Kidney (tissue), 22 donors: ENCODE results near the gene C1QL4. TPM values are rescaled to one million over a fixed set of nuclear protein-coding genes. Genes with fewer than 3 reads are reported as not detected.
A peak's percentile ranks its signal among the peaks of the same experiment; 100 is the strongest.
"Not testable (repeated sequence)": the region's sequence is repeated elsewhere in the genome, so short reads cannot be mapped to it uniquely, and the experiment has no call there.

Source experiments
- DNase-seq, 5 donors: peaks; one replicate each; pipeline ENCODE4 v3.0.0-alpha.2; 2013 to 2020
- FAIRE-seq: peaks from 2 replicates; lab custom pipeline; 2012; peaks lifted over from hg19 to GRCh38; lab: Jason Lieb, UNC
- H3K27ac ChIP-seq, 2 donors: one replicate each; pipeline ENCODE4 v1.7.0; 2013; ENCODE audit warnings: low read depth in 2 of 2, low read length in 2 of 2, inconsistent platforms in 1 of 2
- H3K27me3 ChIP-seq: one replicate; pipeline ENCODE4 v1.7.1; 2013; ENCODE audit warnings: low read length, inconsistent platforms; ENCODE audit not compliant: control insufficient read depth, insufficient read depth
- H3K36me3 ChIP-seq, 3 donors: one replicate each; pipeline versions ENCODE4 v1.7.0 to v1.7.1; 2013; ENCODE audit warnings: low read length in 3 of 3, control low read depth in 1 of 3, inconsistent platforms in 1 of 3; ENCODE audit not compliant: insufficient read depth in 3 of 3, control insufficient read depth in 2 of 3
- H3K4me1 ChIP-seq, 3 donors: one replicate each; pipeline versions ENCODE4 v1.7.0 to v1.7.1; 2013; ENCODE audit warnings: low read length in 3 of 3, inconsistent platforms in 1 of 3, low read depth in 1 of 3; ENCODE audit not compliant: control insufficient read depth in 2 of 3, insufficient read depth in 2 of 3
- H3K4me3 ChIP-seq, 3 donors: one replicate each; pipeline versions ENCODE4 v1.7.0 to v1.8.1; 2013; ENCODE audit warnings: low read length in 3 of 3, control low read depth in 1 of 3, inconsistent platforms in 1 of 3
- H3K9ac ChIP-seq, 3 donors: one replicate each; pipeline versions ENCODE4 v1.7.0 to v1.7.1; 2013; ENCODE audit warnings: low read length in 3 of 3, control low read depth in 1 of 3, inconsistent platforms in 1 of 3
- H3K9me3 ChIP-seq, 3 donors: one replicate each; pipeline versions ENCODE4 v1.7.0 to v1.7.1; 2013; ENCODE audit warnings: low read length in 3 of 3, control low read depth in 1 of 3, inconsistent platforms in 1 of 3; ENCODE audit not compliant: control insufficient read depth in 2 of 3, insufficient read depth in 1 of 3
- CTCF ChIP-seq: IDR thresholded peaks from 3 replicates; pipeline ENCODE4 v1.5.1; 2012; ENCODE audit warnings: mild to moderate bottlenecking, moderate library complexity, borderline replicate concordance; ENCODE audit not compliant: insufficient read depth; ENCODE audit errors: extremely low read depth
- intact Hi-C: fragments of 100-400 bp; cut with DNase I; formaldehyde crosslinking; loops from one replicate; pipeline ENCODE4 v1.11.1; 2022
- long read RNA-seq, 10 donors: library from polyadenylated mRNA in 1 of 10; unstranded in 1 of 10; transcript quantifications; one replicate each; pipeline ENCODE4 v2.0.0 and lab custom pipeline, GENCODE V29; 2021 to 2026
- polyA plus RNA-seq: library from polyadenylated mRNA; stranded (reverse); fragments of 350-450 nt; fragmentation: Illumina TruSeq; extraction: RNeasy Lipid Tissue Mini Kit (QIAGEN cat#74804); gene quantifications from one replicate; pipeline ENCODE4 v1.2.3, GENCODE V29; 2014; ENCODE audit warnings: low read depth, low replicate concordance; ENCODE audit not compliant: insufficient read depth
- total RNA-seq: library from RNA; stranded (reverse); fragmentation: NEBNext Ultra II Directional; extraction: Animal tissue kit (Norgen Biotek cat#: 25700); gene quantifications from one replicate; pipeline ENCODE4 v1.2.1, GENCODE V29; 2021
- donor health status: control.
- donor health status: control.
- donor health status: control.
- donor health status: control.
- donor health status: control.
- donor health status: DM: yes; HTN: yes; CAD: no.
- donor health status: Normal renal cell carcinoma (clear cell type).

Gene C1QL4
- total RNA-seq (1.0 TPM), polyA plus RNA-seq (not detected)
- long read RNA-seq, donor 1, partial matches to known transcripts: 0 of 1 reads
- long read RNA-seq, donor 1, other reads (novel, unspliced or antisense): 0 of 1 reads
- long read RNA-seq, donor 2, partial matches to known transcripts: 0 of 1 reads
- long read RNA-seq, donor 2, other reads (novel, unspliced or antisense): 0 of 1 reads
- long read RNA-seq, donor 3, partial matches to known transcripts: 0 of 1 reads
- long read RNA-seq, donor 3, other reads (novel, unspliced or antisense): 0 of 1 reads
- long read RNA-seq, donor 4: 0 reads
- long read RNA-seq, donor 5: 0 reads
- long read RNA-seq, donor 6: 0 reads
- long read RNA-seq, donor 7: 0 reads
- long read RNA-seq, donor 8: 0 reads
- long read RNA-seq, donor 9: 0 reads
- long read RNA-seq, donor 10: 0 reads

- FAIRE-seq: no peak
- intact Hi-C loops: no loop called here
- DNase-seq: peak; percentile 88 to 94 (median 90)
These were observed at the start of gene C1QL4 for GRCh38 chr12:49336645-49337584. TSS of gene C1QL4 (minus strand) at chr12:49337188. CDS start at chr12:49336477, 711 bp downstream.

GRCh38 chr12:49380184-49380583 is 43.2 kb upstream of the C1QL4 start:
- H3K27ac ChIP-seq, H3K4me3 ChIP-seq, DNase-seq, H3K9ac ChIP-seq, H3K9me3 ChIP-seq, H3K4me1 ChIP-seq, FAIRE-seq, intact Hi-C loops, H3K36me3 ChIP-seq, H3K27me3 ChIP-seq: not testable (repeated sequence)

More at GRCh38 chr12:49336645-49337584, at the start of gene C1QL4:
- H3K36me3 ChIP-seq: no peaks in the 10 kb centered on the region
- H3K27ac ChIP-seq: no peak within 1 kb of the TSS
- peak within 1 kb of the TSS in 1 of 3 donors; percentile 25 for H3K4me3 ChIP-seq
- no peak within 1 kb of the TSS for H3K9ac ChIP-seq
- H3K9me3 ChIP-seq: no peaks in the 10 kb centered on the region
- H3K27me3 ChIP-seq: peaks cover 24% of the 10 kb centered on the region
- TF ChIP-seq CTCF: peak; percentile 67
- H3K4me1 ChIP-seq: peaks cover 0 to 5% (median 0%) of the 10 kb centered on the region in 3 donors

- DNase-seq (no peak), FAIRE-seq (no peak)
- H3K4me1 ChIP-seq: no peaks in the 10 kb centered on the region
- no peak overlapping the region for H3K9ac ChIP-seq
- no peaks in the 10 kb centered on the region for H3K9me3 ChIP-seq
- no peaks in the 10 kb centered on the region for H3K36me3 ChIP-seq
- no peak overlapping the region for H3K27ac ChIP-seq
- H3K4me3 ChIP-seq: no peak overlapping the region
- no peaks in the 10 kb centered on the region for H3K27me3 ChIP-seq
- no peak for TF ChIP-seq CTCF
- intact Hi-C loops: no loop called here
These were observed 40.4 kb upstream of the C1QL4 start for GRCh38 chr12:49377386-49377785.
